Stomach smooth muscle (tissue), 2 donors: ENCODE results near the gene CD300E.

Experiments
- H3K27ac ChIP-seq: one replicate; pipeline ENCODE4 v1.7.0; 2013; ENCODE audit warnings: mild to moderate bottlenecking, low read length, inconsistent platforms
- H3K27me3 ChIP-seq, 2 donors: one replicate each; pipeline ENCODE4 v1.7.0; 2013; ENCODE audit warnings: low read length in 2 of 2; ENCODE audit not compliant: insufficient read depth in 2 of 2, control insufficient read depth in 1 of 2
- H3K36me3 ChIP-seq, 2 donors: one replicate each; pipeline ENCODE4 v1.7.0; 2013; ENCODE audit warnings: low read length in 2 of 2; ENCODE audit not compliant: control insufficient read depth in 2 of 2, insufficient read depth in 2 of 2
- H3K4me1 ChIP-seq: one replicate; pipeline ENCODE4 v1.7.0; 2013; ENCODE audit warnings: low read length; ENCODE audit not compliant: control insufficient read depth, insufficient read depth
- H3K4me3 ChIP-seq, 2 donors: one replicate each; pipeline ENCODE4 v1.7.0; 2013; ENCODE audit warnings: low read length in 2 of 2
- H3K9ac ChIP-seq, 2 donors: one replicate each; pipeline ENCODE4 v1.7.0; 2013; ENCODE audit warnings: low read length in 2 of 2, mild to moderate bottlenecking in 1 of 2
- H3K9me3 ChIP-seq, 2 donors: one replicate each; pipeline ENCODE4 v1.7.0; 2013; ENCODE audit warnings: low read length in 2 of 2; ENCODE audit not compliant: control insufficient read depth in 2 of 2
- donor health status: healthy.
- donor health status: Pancreatic carcinoma.

The CD300E gene, protein sequence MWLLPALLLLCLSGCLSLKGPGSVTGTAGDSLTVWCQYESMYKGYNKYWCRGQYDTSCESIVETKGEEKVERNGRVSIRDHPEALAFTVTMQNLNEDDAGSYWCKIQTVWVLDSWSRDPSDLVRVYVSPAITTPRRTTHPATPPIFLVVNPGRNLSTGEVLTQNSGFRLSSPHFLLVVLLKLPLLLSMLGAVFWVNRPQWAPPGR

DNA sequence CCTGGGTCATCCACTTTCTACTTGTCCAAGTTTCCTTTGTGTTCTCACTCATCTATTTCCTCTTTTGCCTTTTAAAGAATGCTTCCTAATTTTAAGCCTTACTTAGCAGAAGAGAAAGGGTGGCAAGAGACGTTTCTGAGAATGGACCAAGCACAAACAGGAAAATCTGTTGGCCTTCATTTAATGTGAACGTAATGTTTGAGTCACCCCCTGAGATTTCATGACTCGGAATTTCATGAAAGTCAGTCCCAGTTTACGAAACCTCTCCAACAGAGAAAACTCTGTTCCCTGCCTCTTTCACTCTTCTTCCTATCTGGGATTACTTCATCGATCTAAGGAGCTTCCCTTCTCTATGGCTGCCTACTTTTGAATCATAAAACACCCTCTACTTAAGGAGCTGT lies at the start of gene CD300E:
CD300E (minus strand) TSS at position 46 of the 401 bp plus-strand sequence. CDS start 117 bp downstream, outside the sequence.
- Histone ChIP-seq H3K4me3 (no peak within 1 kb of the TSS), H3K9ac (no peak within 1 kb of the TSS), H3K27ac (no peak within 1 kb of the TSS), H3K4me1 (no peaks in the 10 kb centered on the region), H3K27me3 (peaks cover 0 to 3% of the 10 kb centered on the region in 2 donors), H3K36me3 (no peaks in the 10 kb centered on the region), H3K9me3 (peaks cover 0 to 8% of the 10 kb centered on the region in 2 donors)

- peaks cover 0 to 6% of the 10 kb centered on the region in 2 donors for H3K27me3 ChIP-seq
- H3K36me3 ChIP-seq: no peaks in the 10 kb centered on the region
- no peaks in the 10 kb centered on the region for H3K4me1 ChIP-seq
- no peak overlapping the region for H3K27ac ChIP-seq
- H3K9ac ChIP-seq: no peak overlapping the region
- no peak overlapping the region for H3K4me3 ChIP-seq
- peaks cover 0 to 4% of the 10 kb centered on the region in 2 donors for H3K9me3 ChIP-seq
Measured at GRCh38 chr17:74671031-74671771, 47.7 kb upstream of the CD300E start.

DNA sequence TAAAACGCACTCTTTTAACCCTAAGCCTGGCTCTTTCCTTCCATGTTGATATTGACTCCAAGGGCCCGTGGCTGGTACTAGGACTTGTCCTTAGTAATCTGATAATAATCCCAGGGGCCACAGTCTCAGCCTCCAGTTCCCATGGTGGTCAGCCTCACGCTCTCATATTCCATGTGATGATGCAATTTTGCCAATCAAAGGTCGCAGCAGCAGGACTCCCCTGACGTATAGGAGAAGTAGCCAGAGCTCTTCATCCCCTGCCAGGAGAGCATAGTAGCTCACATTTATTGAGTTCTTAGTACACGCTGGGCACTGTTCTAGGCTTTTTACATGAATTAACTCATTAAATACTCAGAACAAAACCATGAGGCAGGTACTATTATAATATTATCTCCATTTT lies 46.8 kb upstream of the CD300E start:
- no peak overlapping the region for H3K4me3 ChIP-seq

DNA sequence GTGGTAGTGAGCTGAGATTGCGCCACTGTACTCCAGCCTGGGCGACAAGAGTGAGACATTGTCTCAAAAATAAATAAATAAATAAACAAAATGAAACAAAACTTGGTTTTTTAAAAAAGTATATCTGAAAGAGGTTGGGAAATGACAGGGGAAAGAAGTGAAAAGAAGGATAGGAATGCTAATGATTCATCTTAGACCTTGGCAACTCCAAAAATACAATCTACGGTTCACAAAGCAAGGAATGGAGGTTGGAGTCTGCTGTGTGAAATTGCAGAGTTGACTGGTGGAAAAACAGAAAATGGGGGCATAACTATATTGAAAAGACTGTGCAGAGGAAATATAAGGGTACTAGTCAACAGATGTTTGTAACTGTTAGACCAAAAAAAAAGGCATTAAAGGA lies 40.0 kb upstream of the CD300E start:
- Histone ChIP-seq H3K27me3 (peaks cover 11 to 14% of the 10 kb centered on the region in 2 donors), H3K4me3 (no peak overlapping the region)

More for the DNA sequence above, 46.8 kb upstream of the CD300E start:
- Histone ChIP-seq H3K27ac (no peak overlapping the region), H3K27me3 (peaks cover 0 to 3% of the 10 kb centered on the region in 2 donors), H3K4me1 (no peaks in the 10 kb centered on the region), H3K9me3 (peaks cover 0 to 4% of the 10 kb centered on the region in 2 donors), H3K9ac (no peak overlapping the region), H3K36me3 (no peaks in the 10 kb centered on the region)

GRCh38 chr17:74659889-74660288 lies 36.4 kb upstream of the CD300E start:
- Histone ChIP-seq H3K36me3 (no peaks in the 10 kb centered on the region), H3K4me1 (no peaks in the 10 kb centered on the region), H3K9ac (no peak overlapping the region), H3K9me3 (no peaks in the 10 kb centered on the region), H3K27ac (no peak overlapping the region), H3K4me3 (no peak overlapping the region), H3K27me3 (peaks cover 15 to 16% of the 10 kb centered on the region in 2 donors)

More for the DNA sequence above, 40.0 kb upstream of the CD300E start:
- Histone ChIP-seq H3K9me3 (no peaks in the 10 kb centered on the region), H3K9ac (no peak overlapping the region), H3K27ac (no peak overlapping the region), H3K4me1 (no peaks in the 10 kb centered on the region), H3K36me3 (no peaks in the 10 kb centered on the region)

DNA sequence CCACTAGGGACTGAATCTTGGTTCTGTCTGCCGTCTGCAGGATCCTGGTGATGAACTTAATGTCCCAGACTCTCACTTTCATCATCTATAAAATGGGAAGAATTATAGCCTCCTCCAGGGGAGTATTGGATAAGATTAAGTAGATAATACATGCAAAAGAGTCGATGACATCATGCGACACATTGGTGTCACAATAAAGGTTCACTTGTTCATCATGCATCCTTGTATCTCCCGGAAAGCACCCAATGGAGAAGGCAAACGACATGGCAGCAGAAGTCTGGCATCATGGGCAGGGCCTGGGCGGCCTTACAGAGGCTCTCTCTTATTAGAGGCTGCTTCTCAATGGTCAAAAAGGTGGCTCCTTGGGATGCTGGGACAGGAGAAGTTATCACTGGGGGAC lies 35.1 kb upstream of the CD300E start:
- no peaks in the 10 kb centered on the region for H3K9me3 ChIP-seq
- no peak overlapping the region for H3K9ac ChIP-seq
- no peak overlapping the region for H3K27ac ChIP-seq
- H3K4me3 ChIP-seq: no peak overlapping the region
- no peaks in the 10 kb centered on the region for H3K4me1 ChIP-seq
- H3K27me3 ChIP-seq: peaks cover 12 to 16% of the 10 kb centered on the region in 2 donors
- no peaks in the 10 kb centered on the region for H3K36me3 ChIP-seq

DNA sequence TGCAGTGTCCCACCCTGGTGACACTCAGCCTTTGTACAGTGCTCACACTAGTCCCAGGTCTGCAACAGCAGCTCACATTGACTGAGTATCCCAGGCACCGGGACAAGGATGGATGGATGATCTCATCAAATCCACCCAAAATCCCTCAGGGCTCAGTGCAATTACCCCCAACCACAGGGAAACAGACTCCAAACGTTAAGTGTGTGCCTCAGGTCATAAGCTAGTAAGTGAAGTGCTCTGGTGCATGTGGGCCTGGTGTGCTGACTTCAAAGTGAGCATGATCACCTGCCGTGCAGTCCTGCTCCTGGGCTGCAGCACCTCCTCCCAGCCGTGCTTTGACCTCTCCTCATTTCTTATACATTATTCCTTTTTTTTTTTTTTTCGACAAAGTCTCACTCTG lies 31.2 kb upstream of the CD300E start:
- Histone ChIP-seq H3K27ac (no peak overlapping the region), H3K4me1 (no peaks in the 10 kb centered on the region), H3K4me3 (no peak overlapping the region), H3K27me3 (peaks cover 14 to 31% of the 10 kb centered on the region in 2 donors), H3K9me3 (no peaks in the 10 kb centered on the region), H3K9ac (no peak overlapping the region), H3K36me3 (no peaks in the 10 kb centered on the region)

- H3K27me3 ChIP-seq: peaks cover 5 to 28% of the 10 kb centered on the region in 2 donors
- no peak overlapping the region for H3K9ac ChIP-seq
- H3K9me3 ChIP-seq: no peaks in the 10 kb centered on the region
- H3K4me3 ChIP-seq: no peak overlapping the region
- no peak overlapping the region for H3K27ac ChIP-seq
- no peaks in the 10 kb centered on the region for H3K4me1 ChIP-seq
- no peaks in the 10 kb centered on the region for H3K36me3 ChIP-seq
Measured at GRCh38 chr17:74652020-74652419, 28.5 kb upstream of the CD300E start.

- Histone ChIP-seq H3K27ac (no peak overlapping the region), H3K9ac (no peak overlapping the region), H3K9me3 (no peaks in the 10 kb centered on the region), H3K4me3 (no peak overlapping the region), H3K36me3 (no peaks in the 10 kb centered on the region), H3K27me3 (peaks cover 5 to 28% of the 10 kb centered on the region in 2 donors), H3K4me1 (no peaks in the 10 kb centered on the region)
Measured at GRCh38 chr17:74649909-74650308, 26.4 kb upstream of the CD300E start.

DNA sequence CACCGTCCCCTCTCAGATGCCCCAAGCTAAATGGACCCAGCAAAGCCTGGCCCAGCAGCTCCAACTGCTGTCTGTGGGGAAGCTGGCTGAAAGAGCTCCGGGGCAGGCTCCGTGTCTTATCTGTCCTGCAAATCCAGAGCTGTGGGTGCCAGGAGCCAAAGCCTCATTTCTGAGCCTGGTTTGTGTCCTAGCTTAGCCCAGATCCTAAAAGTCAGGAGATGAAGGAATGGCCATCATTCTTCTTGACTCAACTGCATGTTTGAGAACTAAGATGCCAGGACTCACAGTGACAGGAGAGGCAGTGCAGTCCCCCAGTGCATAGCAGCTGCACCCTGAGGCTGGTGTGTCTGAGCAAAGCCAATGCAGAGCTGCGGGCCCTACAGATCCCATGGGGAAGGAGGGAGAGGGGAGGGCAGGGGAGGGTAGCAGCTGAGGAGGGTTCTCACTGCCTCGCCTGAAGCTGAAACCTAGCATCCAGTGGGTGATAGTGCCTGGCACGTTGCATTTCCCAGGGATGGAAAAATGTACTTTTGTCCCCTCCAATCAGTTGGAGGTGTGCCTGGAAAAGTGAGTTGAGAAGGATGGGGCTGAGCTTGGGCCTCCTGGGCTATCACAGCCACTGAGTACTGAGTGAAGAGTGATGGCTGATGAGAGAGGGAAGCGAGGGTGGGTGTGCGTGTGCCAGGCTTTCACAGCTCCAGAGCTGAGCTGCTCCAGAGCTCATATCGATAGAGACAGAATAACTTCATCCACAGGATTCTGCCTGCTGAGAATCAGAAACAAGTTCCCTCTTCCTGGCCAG lies 24.5 kb upstream of the CD300E start:
- H3K27ac ChIP-seq: no peak overlapping the region
- H3K27me3 ChIP-seq: peaks cover 5 to 24% of the 10 kb centered on the region in 2 donors
- no peak overlapping the region for H3K9ac ChIP-seq
- H3K4me1 ChIP-seq: no peaks in the 10 kb centered on the region
- no peak overlapping the region for H3K4me3 ChIP-seq
- no peaks in the 10 kb centered on the region for H3K36me3 ChIP-seq
- no peaks in the 10 kb centered on the region for H3K9me3 ChIP-seq
